GM19438 (cell line): ENCODE data around the gene PDIA5.

ENCODE experiments used
- ATAC-seq: cut with Tn5 transposase; IDR thresholded peaks from one replicate; pipeline ENCODE4 v1.9.1; 2021; ENCODE audit warnings: low read depth; ENCODE audit not compliant: unreplicated experiment

Gene PDIA5

DNA sequence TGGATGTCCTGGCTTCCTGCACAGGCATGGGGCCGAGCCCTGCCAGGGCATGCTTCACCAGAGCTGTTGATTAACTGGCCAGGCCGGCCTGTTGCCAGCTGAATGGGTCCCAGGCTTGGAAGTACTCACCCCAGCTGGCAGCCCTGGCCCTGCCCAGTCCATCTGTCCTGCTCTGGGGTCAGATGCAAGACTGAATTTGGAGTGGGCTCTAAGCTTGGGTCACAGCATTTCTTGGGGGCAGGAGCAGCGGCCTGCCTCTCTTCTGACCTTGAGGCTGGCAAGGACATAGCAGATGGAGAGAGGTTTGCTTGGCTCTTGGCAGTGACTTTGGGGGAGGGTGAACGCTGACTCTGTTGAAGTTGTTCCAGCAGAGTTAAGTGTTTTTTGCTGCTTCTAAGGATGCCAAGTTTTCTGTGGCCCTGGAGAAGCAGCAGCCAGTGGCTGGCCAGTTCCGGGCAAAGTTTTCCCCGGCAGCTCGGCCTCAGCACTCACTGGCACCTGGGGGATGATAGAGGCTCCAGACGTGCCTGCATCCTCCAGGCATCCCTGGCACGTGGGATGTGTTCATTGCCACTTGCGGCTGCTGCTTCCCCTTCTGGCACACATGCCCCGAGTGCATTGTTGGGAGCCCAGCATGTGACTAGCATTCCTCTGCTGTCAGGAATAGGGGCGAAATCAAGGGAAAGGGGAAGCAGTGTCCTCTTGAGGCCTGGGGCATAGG, 22.9 kb downstream of the PDIA5 start:
- ATAC-seq = no peak

GRCh38 chr3:123090728-123091531, 24.1 kb downstream of the PDIA5 start:
- ATAC-seq = no peak

DNA sequence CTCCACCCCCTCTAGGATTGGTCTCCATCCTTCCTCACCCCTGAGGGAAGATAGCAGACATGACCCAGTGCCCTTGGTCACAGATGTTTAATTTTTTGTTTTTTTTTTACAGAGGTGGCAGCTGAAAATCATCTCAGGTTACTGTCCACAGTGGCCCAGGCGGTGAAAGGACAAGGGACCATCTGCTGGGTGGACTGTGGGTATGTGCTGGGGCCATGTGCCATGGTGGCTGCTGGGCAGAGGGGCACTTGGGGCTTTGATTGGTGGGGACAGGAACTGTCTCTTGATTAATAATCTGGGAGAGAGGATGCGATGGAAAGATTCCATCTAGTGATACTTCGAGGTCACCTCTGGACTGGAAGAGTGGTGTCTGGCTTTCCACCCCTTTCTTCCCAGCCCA, 25.4 kb downstream of the PDIA5 start:
- ATAC-seq = no peak

- ATAC-seq = no peak
These were observed 26.9 kb downstream of the PDIA5 start for GRCh38 chr3:123093696-123094095.

GRCh38 chr3:123094516-123095313, 27.9 kb downstream of the PDIA5 start:
- ATAC-seq = no peak

DNA sequence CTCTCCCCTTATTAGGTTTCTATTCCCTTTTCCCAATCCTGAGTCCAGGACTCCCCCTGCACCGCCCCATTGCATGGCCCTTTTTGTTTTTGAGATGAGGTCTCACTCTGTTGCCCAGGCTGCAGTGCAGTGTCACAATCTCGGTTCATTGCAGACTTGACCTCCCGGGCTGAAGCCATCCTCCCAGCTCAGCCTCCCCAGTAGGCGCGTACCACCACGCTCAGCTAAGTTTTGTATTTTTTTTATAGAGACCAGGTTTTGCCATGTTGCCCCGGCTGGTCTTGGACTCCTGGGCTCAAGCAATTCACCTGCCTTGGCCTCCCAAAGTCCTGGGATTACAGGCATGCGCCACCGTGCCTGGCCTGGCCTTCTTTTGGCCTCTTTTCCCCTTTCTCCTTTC, 29.3 kb downstream of the PDIA5 start:
- no peak for ATAC-seq

GRCh38 chr3:123096731-123097130, 29.9 kb downstream of the PDIA5 start:
- ATAC-seq = no peak

DNA sequence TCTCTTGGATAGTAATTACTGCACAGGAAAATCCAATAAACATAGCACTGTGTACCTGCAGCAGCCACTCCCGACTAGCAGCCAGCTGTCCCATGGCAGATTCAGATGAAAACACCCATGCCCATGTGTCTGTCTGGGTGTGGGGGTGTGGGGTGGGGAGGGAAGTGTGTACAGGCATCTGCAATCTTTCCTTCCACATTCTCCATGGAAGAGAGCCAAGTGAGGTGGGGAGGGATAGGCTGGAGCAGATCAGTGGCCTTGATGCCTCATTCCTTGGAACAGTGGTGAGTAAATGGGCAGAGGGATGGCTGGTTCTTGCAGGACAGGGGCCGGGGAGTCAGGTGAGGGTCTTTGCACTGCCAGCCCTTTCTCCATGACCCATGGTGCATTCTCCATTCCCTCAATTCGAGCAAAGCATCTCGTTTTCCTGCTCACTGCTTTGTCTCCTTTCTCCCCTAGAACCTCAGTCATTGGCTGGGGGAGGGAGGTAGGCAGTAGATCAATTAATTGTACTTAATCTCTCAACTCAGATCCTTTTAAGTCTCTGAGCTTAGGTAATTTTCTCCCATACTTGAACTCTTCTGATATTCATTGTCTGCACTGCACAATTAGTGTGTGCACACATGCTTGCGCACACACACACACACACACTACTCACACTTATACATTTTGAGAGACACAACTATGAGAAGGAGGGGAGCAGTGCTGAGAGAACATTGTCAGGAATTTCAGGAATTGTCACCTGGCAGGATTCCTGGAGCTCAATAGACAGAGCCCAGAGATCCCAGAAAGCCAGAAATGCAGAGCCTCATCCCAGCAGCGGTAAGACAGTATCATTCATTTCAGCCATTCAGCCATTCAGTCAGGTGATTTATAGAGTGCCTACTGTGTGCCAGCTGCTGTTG, 31.9 kb downstream of the PDIA5 start:
- ATAC-seq = no peak

DNA sequence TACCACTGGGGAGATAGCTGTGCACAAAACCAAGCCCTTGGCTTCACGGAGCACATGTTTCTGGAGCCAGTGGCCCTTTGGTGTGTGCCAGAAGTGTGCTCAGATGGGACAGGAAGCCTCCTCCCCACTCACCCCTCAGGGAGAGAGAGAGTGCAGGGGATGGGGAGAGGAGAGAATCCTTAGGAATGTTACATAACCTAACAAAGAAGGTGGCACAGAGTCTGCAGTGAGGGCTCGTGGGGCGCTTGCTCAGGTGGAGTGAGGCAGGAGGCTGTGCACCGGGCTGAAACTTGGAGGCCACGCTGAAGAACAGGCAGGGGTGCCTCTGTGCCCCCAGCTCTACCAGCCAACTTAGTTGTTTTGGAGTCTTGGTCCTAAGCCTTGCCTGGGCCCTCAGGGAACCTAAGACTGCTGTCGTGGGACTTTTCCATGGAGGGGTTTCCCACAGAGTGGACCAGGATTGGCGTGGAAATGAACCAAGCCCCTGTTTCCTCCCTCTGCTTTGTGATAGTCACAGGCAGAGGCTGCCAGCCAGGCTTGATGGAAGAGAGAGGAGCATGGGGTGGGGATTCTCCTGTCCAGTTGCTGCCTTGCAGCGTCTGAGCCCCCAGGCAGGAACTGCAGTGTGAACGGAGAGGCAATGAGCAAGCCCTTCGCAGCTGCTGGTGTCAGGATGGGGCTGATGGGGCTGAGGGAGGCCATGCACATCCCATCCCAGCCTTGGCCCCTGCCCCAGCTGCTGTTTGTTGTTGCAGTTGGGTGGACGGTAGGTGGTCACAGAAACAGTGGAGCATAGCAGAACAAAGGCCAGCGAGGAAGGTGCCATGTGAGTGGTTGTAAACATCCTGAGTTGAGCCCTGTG, 32.7 kb downstream of the PDIA5 start:
- ATAC-seq = no peak

DNA sequence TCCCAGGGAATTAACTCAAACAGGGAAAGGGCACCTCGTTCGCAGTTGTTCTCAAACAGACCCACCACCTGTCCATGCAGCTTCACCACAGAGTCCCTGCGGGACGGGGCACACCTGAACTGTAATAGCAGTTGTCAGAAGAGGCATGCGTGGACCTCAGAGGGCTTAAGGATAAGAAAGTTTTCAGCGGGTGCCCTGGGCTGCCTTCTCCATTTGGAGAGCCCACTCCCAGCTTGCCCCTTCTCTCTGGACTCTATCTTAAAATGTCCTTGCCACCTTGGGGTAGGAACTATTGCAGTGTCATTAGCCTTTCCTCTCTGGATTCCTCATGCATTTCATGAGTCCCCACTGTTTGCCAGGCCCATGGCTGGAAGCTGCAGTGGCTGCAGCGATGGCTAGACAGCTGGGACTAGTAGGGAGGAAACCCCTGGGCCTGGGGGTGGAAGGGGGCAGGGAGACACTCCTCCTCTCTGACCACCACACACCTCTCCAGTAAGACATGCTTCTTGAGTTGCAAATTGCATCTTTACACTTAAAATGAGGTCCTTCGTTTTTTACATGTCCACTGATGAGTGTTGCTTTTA, 33.5 kb downstream of the PDIA5 start:
- ATAC-seq = no peak

- ATAC-seq = no peak
These were observed 35.4 kb downstream of the PDIA5 start for GRCh38 chr3:123102249-123102648.

DNA sequence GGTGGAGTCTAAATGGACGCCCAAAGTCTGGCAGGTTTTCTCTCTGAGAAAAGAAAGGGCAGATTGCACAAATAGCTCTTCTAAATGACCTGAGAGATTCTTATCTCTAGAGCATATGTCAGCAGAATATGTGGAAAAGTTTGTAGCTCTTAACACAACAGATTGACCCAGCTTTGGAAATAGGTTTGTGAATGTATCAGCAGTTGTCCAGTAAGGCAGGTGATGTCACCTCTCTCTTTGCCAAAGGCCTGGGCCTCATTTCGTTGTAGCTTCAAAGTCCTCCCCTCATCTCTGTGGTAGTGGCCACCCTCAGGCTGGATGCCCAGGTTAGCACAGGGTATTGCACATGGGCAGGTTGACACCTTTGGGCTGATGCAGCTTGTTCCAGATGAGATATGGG, 36.0 kb downstream of the PDIA5 start:
- no peak for ATAC-seq

DNA sequence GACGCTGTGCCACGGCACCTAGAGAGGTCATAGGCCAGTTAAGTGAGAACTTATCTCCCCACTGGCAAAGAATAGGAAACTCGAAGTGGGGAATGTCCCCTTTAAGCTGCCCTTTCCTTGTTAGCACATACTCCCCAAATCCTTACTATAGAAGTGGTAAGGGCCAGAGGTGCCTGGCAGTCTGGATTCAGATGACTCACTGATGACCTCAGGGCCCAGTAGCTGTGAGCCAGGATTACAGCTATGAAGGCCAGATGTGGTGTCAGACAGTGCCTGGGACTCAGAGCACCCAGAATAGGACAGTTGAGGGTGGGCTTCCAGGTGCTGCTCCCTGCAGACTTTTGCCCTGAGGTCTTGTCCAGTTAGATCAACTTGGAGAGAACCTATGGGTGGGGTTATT, 37.7 kb downstream of the PDIA5 start:
- no peak for ATAC-seq

DNA sequence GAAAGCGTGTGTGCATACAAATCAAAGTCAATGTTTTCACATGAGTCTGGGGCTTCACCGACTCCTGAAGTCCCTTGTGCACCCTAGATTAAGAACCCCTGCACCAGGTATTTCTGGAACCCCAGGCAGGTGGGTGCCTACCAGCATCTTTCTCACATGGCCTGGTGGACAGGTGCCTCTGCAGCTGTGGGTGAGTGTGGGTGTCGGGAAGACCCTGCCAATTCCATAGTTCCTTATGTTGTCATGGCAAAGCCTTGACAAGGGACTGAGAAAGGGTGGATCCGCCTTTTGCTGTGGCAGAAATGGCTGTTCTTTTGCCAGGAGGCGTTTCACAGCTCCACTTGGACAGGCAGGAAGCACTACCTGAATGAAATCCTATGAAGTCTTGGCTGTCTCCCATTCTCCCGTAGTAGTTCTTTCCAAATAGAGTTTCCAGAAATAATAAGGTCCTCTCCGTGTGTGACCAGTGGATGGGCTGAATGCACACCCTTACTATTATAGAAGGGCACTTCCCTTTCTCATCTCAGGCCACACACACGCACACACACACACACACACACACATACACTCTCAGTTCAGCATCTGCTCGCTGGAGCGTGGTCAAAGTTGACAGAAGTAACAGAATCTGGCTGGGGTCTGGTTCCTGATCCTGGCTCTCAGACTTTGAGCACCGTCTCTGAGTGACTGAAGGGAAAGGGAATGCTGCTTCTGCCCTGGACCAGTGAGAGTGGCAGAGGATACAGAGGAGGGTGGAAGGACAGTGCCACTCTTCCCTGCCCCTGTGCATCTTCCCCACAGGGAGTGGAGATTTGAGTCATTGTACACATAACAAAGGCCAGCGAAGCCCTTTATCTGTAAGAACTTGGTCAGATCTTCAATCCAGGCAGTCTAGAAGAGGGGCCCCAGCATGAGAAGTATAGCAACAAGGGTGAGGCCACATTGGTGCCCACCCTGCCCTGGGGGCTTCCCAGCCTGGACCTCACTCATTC, 38.7 kb downstream of the PDIA5 start:
- no peak for ATAC-seq

DNA sequence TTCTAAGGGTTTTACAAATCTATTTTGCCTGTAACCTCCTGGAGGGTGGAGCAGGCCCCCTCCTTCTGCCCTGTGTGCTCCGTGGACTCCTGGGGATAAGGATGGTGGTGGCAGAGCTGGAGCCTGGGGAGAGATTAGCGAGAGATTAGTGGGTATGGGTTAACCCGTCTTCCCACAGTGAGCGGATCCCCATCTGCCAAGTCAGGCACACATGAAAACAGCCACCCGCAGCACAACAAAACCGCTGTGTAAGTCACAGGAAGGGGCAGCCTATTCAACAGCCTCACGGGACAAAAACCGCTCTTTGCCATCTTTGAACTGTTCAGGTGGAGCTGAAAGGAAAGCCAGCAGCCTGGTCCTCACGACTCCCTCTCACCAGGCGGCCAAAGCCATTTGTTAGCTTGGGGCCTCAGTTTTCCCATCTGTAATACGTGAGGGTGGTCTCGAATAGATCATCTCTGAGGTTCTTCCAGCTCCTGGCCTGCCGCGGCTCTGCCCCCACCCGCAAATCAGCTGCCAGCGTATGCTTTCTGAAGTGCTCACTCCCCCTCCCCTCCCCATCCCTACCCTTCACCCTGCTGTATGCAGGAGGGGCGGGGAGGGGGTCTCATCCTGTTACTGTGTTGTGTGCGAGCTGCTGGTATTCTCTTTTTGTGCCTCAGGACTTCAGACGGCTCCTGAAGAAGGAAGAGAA, 43.6 kb downstream of the PDIA5 start:
- no peak for ATAC-seq

- ATAC-seq = no peak
These were observed 44.3 kb downstream of the PDIA5 start for GRCh38 chr3:123110976-123111615.

DNA sequence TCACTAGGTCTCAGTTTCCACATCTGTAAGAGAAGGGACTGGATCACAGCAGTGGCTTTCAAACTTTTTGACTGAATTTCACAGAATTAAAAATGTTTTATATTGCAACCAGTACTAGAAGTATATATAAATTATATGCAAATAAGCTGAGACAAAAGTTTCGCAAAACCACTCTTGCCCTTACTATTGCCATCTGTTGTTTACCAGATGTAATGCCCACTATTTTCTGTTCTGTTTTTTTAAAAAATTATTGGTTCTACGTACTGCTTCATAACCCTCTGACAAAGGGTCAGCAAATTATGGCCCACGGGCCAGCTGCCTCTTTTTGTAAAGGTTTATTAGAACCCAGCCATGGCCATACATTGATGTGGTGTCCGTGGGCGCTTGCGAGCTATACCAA, 44.8 kb downstream of the PDIA5 start:
- ATAC-seq = no peak
